ENCODE data around the gene GRB10. TPM values are rescaled to one million over a fixed set of nuclear protein-coding genes. Genes with fewer than 3 reads are reported as not detected.
A peak's percentile ranks its signal among the peaks of the same experiment; 100 is the strongest.

Gene GRB10
- total RNA-seq = 10 to 100 TPM; 33.9 to 72.6 (median 41.8) TPM

- H3K4me3 ChIP-seq = peak within 1 kb of the TSS; percentile 25 to 48
- peak within 1 kb of the TSS in 1 of 2 donors; percentile 53 for H3K27ac ChIP-seq
- no peaks in the 10 kb centered on the region for H3K27me3 ChIP-seq
- H3K36me3 ChIP-seq = no peaks in the 10 kb centered on the region
- TF ChIP-seq, protein P1, sequence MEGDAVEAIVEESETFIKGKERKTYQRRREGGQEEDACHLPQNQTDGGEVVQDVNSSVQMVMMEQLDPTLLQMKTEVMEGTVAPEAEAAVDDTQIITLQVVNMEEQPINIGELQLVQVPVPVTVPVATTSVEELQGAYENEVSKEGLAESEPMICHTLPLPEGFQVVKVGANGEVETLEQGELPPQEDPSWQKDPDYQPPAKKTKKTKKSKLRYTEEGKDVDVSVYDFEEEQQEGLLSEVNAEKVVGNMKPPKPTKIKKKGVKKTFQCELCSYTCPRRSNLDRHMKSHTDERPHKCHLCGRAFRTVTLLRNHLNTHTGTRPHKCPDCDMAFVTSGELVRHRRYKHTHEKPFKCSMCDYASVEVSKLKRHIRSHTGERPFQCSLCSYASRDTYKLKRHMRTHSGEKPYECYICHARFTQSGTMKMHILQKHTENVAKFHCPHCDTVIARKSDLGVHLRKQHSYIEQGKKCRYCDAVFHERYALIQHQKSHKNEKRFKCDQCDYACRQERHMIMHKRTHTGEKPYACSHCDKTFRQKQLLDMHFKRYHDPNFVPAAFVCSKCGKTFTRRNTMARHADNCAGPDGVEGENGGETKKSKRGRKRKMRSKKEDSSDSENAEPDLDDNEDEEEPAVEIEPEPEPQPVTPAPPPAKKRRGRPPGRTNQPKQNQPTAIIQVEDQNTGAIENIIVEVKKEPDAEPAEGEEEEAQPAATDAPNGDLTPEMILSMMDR (IDR thresholded peaks at IDR 0.05) = peak in 3 of 4 experiments; percentile 28 to 45 (median 43)
- TF ChIP-seq POLR2A (IDR thresholded peaks at IDR 0.05) = no peak
- no peaks in the 10 kb centered on the region for H3K9me3 ChIP-seq
- intact Hi-C loops (cut with DNase I; ENCODE audit: low total_unique reads) = no loop called here
- peak; percentile 43 to 46 for DNase-seq
- H3K4me1 ChIP-seq = no peaks in the 10 kb centered on the region
These were observed at the start of gene GRB10 for GRCh38 chr7:50782375-50783208. Gene GRB10, minus strand, starts transcription at chr7:50782896. Its CDS starts 50,574 bp downstream, at chr7:50732322.

- no peak for TF ChIP-seq POLR2A (IDR thresholded peaks at IDR 0.05)
- TF ChIP-seq, protein P1 (IDR thresholded peaks at IDR 0.05) = no peak
- DNase-seq = no peak
- Histone ChIP-seq H3K9me3 (no peaks in the 10 kb centered on the region), H3K27ac (no peak overlapping the region), H3K4me1 (no peaks in the 10 kb centered on the region), H3K4me3 (no peak overlapping the region), H3K27me3 (no peaks in the 10 kb centered on the region), H3K36me3 (no peaks in the 10 kb centered on the region)
- intact Hi-C loops (cut with DNase I; ENCODE audit: low total_unique reads) = no loop called here
These were observed 46.1 kb upstream of the GRB10 start for GRCh38 chr7:50828801-50829200.

- H3K4me1 ChIP-seq = no peaks in the 10 kb centered on the region
- no peaks in the 10 kb centered on the region for H3K9me3 ChIP-seq
- no peak for DNase-seq
- H3K4me3 ChIP-seq = no peak overlapping the region
- intact Hi-C loops (cut with DNase I; ENCODE audit: low total_unique reads) = no loop called here
- no peak for TF ChIP-seq POLR2A (IDR thresholded peaks at IDR 0.05)
- TF ChIP-seq, protein P1 (IDR thresholded peaks at IDR 0.05) = no peak
- H3K36me3 ChIP-seq = no peaks in the 10 kb centered on the region
- H3K27ac ChIP-seq = no peak overlapping the region
- H3K27me3 ChIP-seq = no peaks in the 10 kb centered on the region
These were observed 45.4 kb upstream of the GRB10 start for GRCh38 chr7:50828116-50828515.

- Histone ChIP-seq H3K27ac (no peak overlapping the region), H3K36me3 (no peaks in the 10 kb centered on the region), H3K4me1 (no peaks in the 10 kb centered on the region), H3K27me3 (no peaks in the 10 kb centered on the region), H3K9me3 (no peaks in the 10 kb centered on the region), H3K4me3 (no peak overlapping the region)
- no peak for DNase-seq
- intact Hi-C loops (cut with DNase I; ENCODE audit: low total_unique reads) = no loop called here
- no peak for TF ChIP-seq POLR2A (IDR thresholded peaks at IDR 0.05)
- TF ChIP-seq, protein P1 (IDR thresholded peaks at IDR 0.05) = no peak
These were observed 44.6 kb upstream of the GRB10 start for GRCh38 chr7:50827281-50827680.

GRCh38 chr7:50826371-50827172 lies 43.9 kb upstream of the GRB10 start:
- Histone ChIP-seq H3K9me3 (no peaks in the 10 kb centered on the region), H3K36me3 (no peaks in the 10 kb centered on the region), H3K4me1 (no peaks in the 10 kb centered on the region), H3K27me3 (no peaks in the 10 kb centered on the region), H3K27ac (no peak overlapping the region), H3K4me3 (no peak overlapping the region)
- TF ChIP-seq, protein P1 (IDR thresholded peaks at IDR 0.05) = no peak
- no peak for TF ChIP-seq POLR2A (IDR thresholded peaks at IDR 0.05)
- intact Hi-C loops (cut with DNase I; ENCODE audit: low total_unique reads) = no loop called here
- no peak for DNase-seq

Data from uterus (tissue), 4 donors.